Measurements from ENCODE around the gene CCDC92.

DNA sequence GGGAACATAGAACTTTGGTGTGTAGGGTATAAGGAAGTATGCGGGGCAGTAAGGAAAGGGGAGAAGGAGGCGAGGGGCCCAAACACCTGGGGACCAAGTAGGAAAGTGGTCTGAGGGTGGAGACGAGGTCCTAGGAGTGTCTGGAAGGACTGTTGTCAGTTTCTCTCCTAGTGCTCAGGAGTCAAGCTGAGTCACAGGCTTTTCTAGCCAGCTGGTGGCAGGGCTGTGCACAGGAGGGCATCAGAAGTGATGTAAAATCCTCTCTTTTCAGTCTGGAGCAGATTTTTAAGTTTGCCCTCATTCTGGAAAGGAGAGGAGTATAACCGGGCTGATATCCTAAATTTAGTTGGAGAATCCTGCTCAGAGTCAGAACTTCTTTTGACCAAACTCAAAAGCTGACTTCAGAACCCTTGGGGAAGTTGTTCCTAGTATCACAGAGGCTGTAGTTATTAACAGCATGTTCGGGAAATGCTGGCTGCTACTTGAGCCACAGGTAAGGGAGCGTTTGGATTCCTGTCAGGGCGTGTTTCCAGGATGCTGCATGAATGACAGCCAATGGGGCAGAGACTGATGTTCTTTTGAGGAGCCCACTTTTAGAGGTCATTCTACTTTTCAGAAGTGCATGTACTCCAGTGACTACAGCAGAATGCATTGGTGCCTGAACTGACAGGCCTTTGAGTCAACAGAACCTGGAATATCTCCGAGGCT is 19.6 kb upstream of the CCDC92 start:
- TF ChIP-seq CTCF (IDR thresholded peaks at IDR 0.05; ENCODE audit: low read depth, low read length, poor library complexity, severe bottlenecking) = no peak
- TF ChIP-seq EZH2phosphoT487 (IDR thresholded peaks at IDR 0.05; ENCODE audit: borderline replicate concordance, low read length) = no peak
